ENCODE data around the gene NLN.
A peak's percentile ranks its signal among the peaks of the same experiment; 100 is the strongest.
"Not testable (repeated sequence)": the region's sequence is repeated elsewhere in the genome, so short reads cannot be mapped to it uniquely, and the experiment has no call there.

The NLN gene

GRCh38 chr5:65779643-65780042, 57.6 kb downstream of the NLN start:
- H3K27ac ChIP-seq (ENCODE audit: extremely low read depth, low read depth, low read length) = no peak overlapping the region
- H3K36me3 ChIP-seq (ENCODE audit: control insufficient read depth in 2 of 2, insufficient read depth in 1 of 2, low read length in 2 of 2) = peaks cover 4 to 21% of the 10 kb centered on the region in 2 experiments
- no peaks in the 10 kb centered on the region for H3K9me3 ChIP-seq (ENCODE audit: control insufficient read depth, insufficient read depth, low read depth, low read length)
- POLR2A ChIA-PET = no interaction called here
- no peak for TF ChIP-seq ZNF223 (tag by site-specific recombination; IDR thresholded peaks at IDR 0.05)
- TF ChIP-seq ZBTB26 (tag by site-specific recombination; optimal IDR thresholded peaks at IDR 0.05) = no peak
- TF ChIP-seq KLF10 (tag by site-specific recombination; IDR thresholded peaks at IDR 0.05) = no peak
- TF ChIP-seq BCL11B (tag by site-specific recombination; IDR thresholded peaks at IDR 0.05; ENCODE audit: low read depth) = no peak
- TF ChIP-seq YY2 (tag by site-specific recombination; IDR thresholded peaks at IDR 0.05) = no peak
- TF ChIP-seq ZBTB10 (tag by site-specific recombination; IDR thresholded peaks at IDR 0.05) = no peak
- TF ChIP-seq ZNF132 (tag by site-specific recombination; IDR thresholded peaks at IDR 0.05; ENCODE audit: borderline replicate concordance) = no peak
- no peak for TF ChIP-seq WT1 (tag by site-specific recombination; IDR thresholded peaks at IDR 0.05)
- TF ChIP-seq PBX3 (CRISPR knock-in tag; IDR thresholded peaks at IDR 0.05) = no peak
- no peak for TF ChIP-seq ZNF624 (tag by site-specific recombination; IDR thresholded peaks at IDR 0.05)
- no peak for TF ChIP-seq ZNF645 (tag by site-specific recombination; IDR thresholded peaks at IDR 0.05)
- TF ChIP-seq ZNF501 (tag by site-specific recombination; IDR thresholded peaks at IDR 0.05) = no peak
- TF ChIP-seq ZNF510 (tag by site-specific recombination; IDR thresholded peaks at IDR 0.05; ENCODE audit: insufficient replicate concordance) = no peak
- no peak for TF ChIP-seq ZNF558 (tag by site-specific recombination; IDR thresholded peaks at IDR 0.05)
- TF ChIP-seq ZNF555 (tag by site-specific recombination; conservative IDR thresholded peaks at IDR 0.05) = no peak
- no peak for TF ChIP-seq ZNF146 (tag by site-specific recombination; IDR thresholded peaks at IDR 0.05)
- H3K4me1 ChIP-seq (ENCODE audit: control insufficient read depth, insufficient read depth, low read length) = peaks cover 2% of the 10 kb centered on the region; the same call in 1 of the 2 replicates
- CTCF ChIA-PET = interaction anchor here (0.8 kb wide), 1 partner anchor 12 kb away, joined by 5 read pairs; no protein-coding TSS in a partner anchor
- H3K4me3 ChIP-seq (ENCODE audit: low read depth, low read length) = no peak overlapping the region

- H3K4me3 ChIP-seq (ENCODE audit: low read depth, low read length); CTCF ChIA-PET; POLR2A ChIA-PET; H3K27ac ChIP-seq (ENCODE audit: extremely low read depth, low read depth, low read length); H3K4me1 ChIP-seq (ENCODE audit: control insufficient read depth, insufficient read depth, low read length); H3K9me3 ChIP-seq (ENCODE audit: control insufficient read depth, insufficient read depth, low read depth, low read length): not testable (repeated sequence)
- peaks cover 9 to 16% of the 10 kb centered on the region in 2 experiments for H3K36me3 ChIP-seq (ENCODE audit: control insufficient read depth in 2 of 2, insufficient read depth in 1 of 2, low read length in 2 of 2)
- TF ChIP-seq REST (tag by site-specific recombination; IDR thresholded peaks at IDR 0.05) = peak; percentile 82
Observed at GRCh38 chr5:65788296-65788695, 66.3 kb downstream of the NLN start.
